Neural cell (in vitro differentiated cells): ENCODE measurements around the gene CRIM1. TPM values are rescaled to one million over a fixed set of nuclear protein-coding genes. Genes with fewer than 3 reads are reported as not detected.

Experiments
- H2AFZ ChIP-seq: fragments of 200-600, 300-800 bp; sonication (generic), shearing (Covaris generic); 2 replicates; pipeline ENCODE4 v1.6.0; 2014; ENCODE audit warnings: low read depth, mild to moderate bottlenecking, antibody characterized with exemption, low read length, moderate library complexity
- H3F3A ChIP-seq: fragments of 200-600 bp; shearing (Covaris generic); 2 replicates; pipeline ENCODE4 v1.6.1; 2016; ENCODE audit warnings: mild to moderate bottlenecking, moderate library complexity, mixed read lengths, antibody characterized with exemption, low read length; ENCODE audit not compliant: insufficient read depth, poor library complexity, severe bottlenecking
- H3K27ac ChIP-seq: fragments of 200-600, 300-800 bp; sonication (generic), shearing (Covaris generic); 2 replicates; pipeline ENCODE4 v1.5.1; 2014; ENCODE audit warnings: mild to moderate bottlenecking, low read length, moderate library complexity
- H3K27me3 ChIP-seq: fragments of 300-800, 200-600 bp; sonication (generic), shearing (Covaris generic); 2 replicates; pipeline ENCODE4 v1.6.0; 2014; ENCODE audit warnings: mild to moderate bottlenecking, low read depth, low read length, moderate library complexity; ENCODE audit not compliant: insufficient read depth
- H3K36me3 ChIP-seq: fragments of 300-800, 200-600 bp; sonication (generic), shearing (Covaris generic); 2 replicates; pipeline ENCODE4 v1.5.1; 2014; ENCODE audit warnings: mild to moderate bottlenecking, antibody characterized with exemption, low read length, moderate library complexity; ENCODE audit not compliant: insufficient read depth
- H3K4me2 ChIP-seq: fragments of 300-800, 200-600 bp; sonication (generic), shearing (Covaris generic); 2 replicates; pipeline ENCODE4 v1.6.0; 2014; ENCODE audit warnings: mild to moderate bottlenecking, low read length
- H3K4me3 ChIP-seq: fragments of 300-800, 200-600 bp; sonication (generic), shearing (Covaris generic); 2 replicates; pipeline ENCODE4 v1.5.1; 2014; ENCODE audit warnings: mild to moderate bottlenecking, low read length, moderate library complexity
- H3K79me2 ChIP-seq: fragments of 200-600 bp; shearing (Covaris generic); replicated peaks from 2 replicates; pipeline ENCODE4 v1.6.0; 2014; ENCODE audit warnings: mild to moderate bottlenecking, low read length, moderate library complexity; ENCODE audit not compliant: insufficient read depth
- H3K9ac ChIP-seq: fragments of 300-800, 200-600 bp; sonication (generic), shearing (Covaris generic); 2 replicates; pipeline ENCODE4 v1.6.1; 2016; ENCODE audit warnings: mild to moderate bottlenecking, low read length, mixed read lengths
- H3K9me2 ChIP-seq: fragments of 200-600 bp; shearing (Covaris generic); 2 replicates; pipeline ENCODE4 v1.6.1; 2016; ENCODE audit warnings: mild to moderate bottlenecking, low read length, mixed read lengths; ENCODE audit not compliant: insufficient read depth
- H3K9me3 ChIP-seq: fragments of 200-600, 300-800 bp; sonication (generic), shearing (Covaris generic); 2 replicates; pipeline ENCODE4 v1.6.1; 2016; ENCODE audit warnings: mild to moderate bottlenecking, mixed run types, low read length, moderate library complexity, mixed read lengths
- H4K20me1 ChIP-seq: fragments of 200-600 bp; shearing (Covaris generic); 2 replicates; pipeline ENCODE4 v1.6.1; 2016; ENCODE audit warnings: mild to moderate bottlenecking, mixed run types; ENCODE audit not compliant: insufficient read depth
- CTCF ChIP-seq: fragments of 450-650 bp; IDR thresholded peaks from 2 replicates; pipeline ENCODE4 v1.5.1; 2014; ENCODE audit warnings: antibody characterized with exemption, mild to moderate bottlenecking, moderate library complexity; ENCODE audit not compliant: poor library complexity, severe bottlenecking
- EP300 ChIP-seq: fragments of 450-650 bp; conservative IDR thresholded peaks from 2 replicates; pipeline ENCODE4 v1.6.1; 2014; ENCODE audit warnings: antibody characterized with exemption, mild to moderate bottlenecking, moderate library complexity; ENCODE audit not compliant: poor library complexity, severe bottlenecking
- EZH2 ChIP-seq: fragments of 200-600, 300-800 bp; shearing (Covaris generic), sonication (generic); IDR thresholded peaks from 2 replicates; pipeline ENCODE4 v1.6.1; 2014; ENCODE audit warnings: antibody characterized with exemption, low read length, borderline replicate concordance, mild to moderate bottlenecking; ENCODE audit not compliant: insufficient read depth, poor library complexity, severe bottlenecking
- MXI1 ChIP-seq: fragments of 450-650 bp; conservative IDR thresholded peaks from 2 replicates; pipeline ENCODE4 v1.6.1; 2014; ENCODE audit warnings: antibody characterized with exemption, mild to moderate bottlenecking; ENCODE audit not compliant: poor library complexity, severe bottlenecking
- POLR2AphosphoS5 ChIP-seq: IDR thresholded peaks from 2 replicates; pipeline ENCODE4 v1.6.1; 2012
- RAD21 ChIP-seq: fragments of 450-650 bp; conservative IDR thresholded peaks from 2 replicates; pipeline ENCODE4 v1.6.1; 2014; ENCODE audit warnings: antibody characterized with exemption, mild to moderate bottlenecking, moderate library complexity
- REST ChIP-seq: IDR thresholded peaks from 2 replicates; pipeline ENCODE4 v1.6.1; 2012; ENCODE audit warnings: borderline replicate concordance
- SMC3 ChIP-seq: fragments of 450-650 bp; conservative IDR thresholded peaks from 2 replicates; pipeline ENCODE4 v1.6.1; 2014; ENCODE audit warnings: antibody characterized with exemption, mild to moderate bottlenecking, moderate library complexity; ENCODE audit not compliant: poor library complexity
- TAF1 ChIP-seq: IDR thresholded peaks from 2 replicates; pipeline ENCODE4 v1.6.1; 2012; ENCODE audit warnings: low read depth
- polyA plus RNA-seq: library from polyadenylated mRNA; depleted of rRNA; stranded (reverse); fragments of >200 nt; gene quantifications from 2 replicates; pipeline ENCODE4 v1.2.3, GENCODE V29; 2014

The CRIM1 gene
- polyA plus RNA-seq, 1 donor from 2014 or later = 6.7 TPM

- H3K4me2 ChIP-seq = no peak overlapping the region
- H3K9me2 ChIP-seq = no peaks in the 10 kb centered on the region
- TF ChIP-seq REST = no peak
- no peak for TF ChIP-seq CTCF
- TF ChIP-seq EZH2 = no peak
- TF ChIP-seq EP300 = no peak
- H4K20me1 ChIP-seq = no peaks in the 10 kb centered on the region
- no peaks in the 10 kb centered on the region for H3K36me3 ChIP-seq
- no peaks in the 10 kb centered on the region for H3K79me2 ChIP-seq
- no peak overlapping the region for H3K9ac ChIP-seq
- no peak overlapping the region for H3K27ac ChIP-seq
- no peaks in the 10 kb centered on the region for H3K27me3 ChIP-seq
- H3F3A ChIP-seq = no peaks in the 10 kb centered on the region
- no peak overlapping the region for H2AFZ ChIP-seq
- H3K4me3 ChIP-seq = no peak overlapping the region
- H3K9me3 ChIP-seq = no peaks in the 10 kb centered on the region
Observed at GRCh38 chr2:36369716-36370115, 14.1 kb downstream of the CRIM1 start.

GRCh38 chr2:36370281-36370680, 14.7 kb downstream of the CRIM1 start:
- Histone ChIP-seq H3F3A (no peaks in the 10 kb centered on the region), H3K9me3 (no peaks in the 10 kb centered on the region), H3K27me3 (no peaks in the 10 kb centered on the region), H3K36me3 (no peaks in the 10 kb centered on the region), H3K79me2 (no peaks in the 10 kb centered on the region), H2AFZ (no peak overlapping the region), H4K20me1 (no peaks in the 10 kb centered on the region), H3K9me2 (no peaks in the 10 kb centered on the region), H3K9ac (no peak overlapping the region), H3K4me2 (no peak overlapping the region), H3K27ac (no peak overlapping the region), H3K4me3 (no peak overlapping the region)
- TF ChIP-seq POLR2AphosphoS5 (no peak), EZH2 (no peak), REST (no peak), TAF1 (no peak), EP300 (no peak), RAD21 (no peak), SMC3 (no peak), MXI1 (no peak), CTCF (no peak)
